ENCODE data around the gene ZNF334.

The ZNF334 gene

DNA sequence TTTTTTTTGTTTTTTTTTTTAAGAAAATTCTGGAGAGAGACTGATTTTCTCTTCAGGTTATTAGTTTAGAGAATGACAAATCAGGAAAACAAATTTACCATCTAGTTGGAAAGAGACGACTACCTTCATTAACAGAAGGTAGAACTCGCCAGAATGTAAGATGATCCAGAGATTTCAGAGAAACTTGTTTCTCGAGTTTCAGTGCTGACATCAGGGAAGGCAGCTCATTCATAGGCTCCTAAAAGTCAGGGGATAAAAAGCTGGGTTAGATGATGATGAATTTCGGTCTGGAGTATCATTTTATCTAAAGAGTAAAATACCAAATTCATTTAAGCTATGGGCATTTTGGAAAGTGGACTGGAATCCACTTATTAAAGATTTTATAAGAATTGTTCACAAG lies 27.9 kb downstream of the ZNF334 start:
- DNase-seq (ENCODE audit: low read depth), result no peak

DNA sequence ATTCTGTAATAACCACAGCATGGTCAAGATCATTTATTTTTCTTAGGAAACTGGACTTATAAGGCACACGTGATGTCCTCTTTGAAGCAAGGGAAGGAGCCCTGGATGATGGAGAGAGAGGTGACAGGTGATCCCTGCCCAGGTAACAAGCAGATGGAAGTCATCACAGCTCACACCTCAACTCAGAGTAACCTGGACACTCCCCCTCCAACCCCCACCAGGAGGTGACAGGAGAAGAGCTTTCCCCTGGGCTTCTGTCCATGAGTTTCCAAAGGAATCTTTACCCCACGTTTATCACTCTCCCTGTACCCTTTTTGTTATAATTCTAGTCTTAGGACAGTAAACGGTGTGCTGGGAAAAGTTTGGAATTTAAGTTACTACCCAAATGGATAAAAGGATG lies 28.4 kb downstream of the ZNF334 start:
- DNase-seq (ENCODE audit: low read depth), result no peak

- DNase-seq (ENCODE audit: low read depth), result no peak
These were observed 29.5 kb downstream of the ZNF334 start for GRCh38 chr20:46483879-46484278.

- DNase-seq (ENCODE audit: low read depth), result no peak
These were observed 30.5 kb downstream of the ZNF334 start for GRCh38 chr20:46482864-46483263.

DNA sequence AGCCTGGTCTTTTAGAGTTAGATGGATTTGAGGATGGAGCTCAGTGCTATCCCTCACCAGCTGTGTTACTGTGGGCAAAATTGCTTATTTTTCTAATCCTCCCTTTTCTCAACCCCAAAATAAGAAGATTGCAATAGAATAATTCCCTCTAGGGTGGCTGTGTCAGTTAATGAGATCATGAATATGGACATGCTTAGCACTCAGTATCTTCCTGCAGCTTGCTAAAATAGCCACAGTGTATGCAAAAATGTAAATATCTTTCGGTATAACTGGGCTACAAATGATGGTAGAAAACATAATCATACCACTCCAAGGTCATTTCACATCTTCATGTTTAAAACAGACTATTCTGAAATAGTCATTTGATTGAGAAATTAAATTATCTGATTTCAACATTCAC lies 35.7 kb downstream of the ZNF334 start:
- DNase-seq (ENCODE audit: low read depth), result no peak

GRCh38 chr20:46477225-46477624 lies 36.1 kb downstream of the ZNF334 start:
- DNase-seq (ENCODE audit: low read depth), result no peak

DNA sequence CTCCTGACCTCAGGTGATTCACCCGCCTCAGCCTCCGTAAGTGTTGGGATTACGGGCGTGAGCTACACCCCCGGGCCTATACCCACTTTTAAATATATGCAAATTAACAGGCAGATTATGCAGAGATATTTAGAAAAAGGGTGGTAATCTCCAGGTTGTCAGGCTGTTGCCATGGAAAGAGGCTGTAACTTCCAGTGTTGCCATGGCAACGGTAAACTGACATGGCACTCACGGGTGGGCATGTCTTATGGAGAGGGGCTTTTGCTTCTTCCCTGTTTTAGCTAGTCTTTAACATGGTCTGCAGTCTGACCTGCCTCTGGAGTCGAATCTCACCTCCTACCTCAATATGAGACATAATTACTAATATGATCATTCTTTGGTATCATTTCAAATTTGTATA lies 44.9 kb downstream of the ZNF334 start:
- no peak for DNase-seq (ENCODE audit: low read depth)

- no peak for DNase-seq (ENCODE audit: low read depth)
These were observed 48.9 kb downstream of the ZNF334 start for GRCh38 chr20:46464451-46464850.

- no peak for DNase-seq (ENCODE audit: low read depth)
These were observed 49.5 kb downstream of the ZNF334 start for GRCh38 chr20:46463852-46464251.

GRCh38 chr20:46461808-46462207 lies 51.6 kb downstream of the ZNF334 start:
- DNase-seq (ENCODE audit: low read depth), result no peak

DNA sequence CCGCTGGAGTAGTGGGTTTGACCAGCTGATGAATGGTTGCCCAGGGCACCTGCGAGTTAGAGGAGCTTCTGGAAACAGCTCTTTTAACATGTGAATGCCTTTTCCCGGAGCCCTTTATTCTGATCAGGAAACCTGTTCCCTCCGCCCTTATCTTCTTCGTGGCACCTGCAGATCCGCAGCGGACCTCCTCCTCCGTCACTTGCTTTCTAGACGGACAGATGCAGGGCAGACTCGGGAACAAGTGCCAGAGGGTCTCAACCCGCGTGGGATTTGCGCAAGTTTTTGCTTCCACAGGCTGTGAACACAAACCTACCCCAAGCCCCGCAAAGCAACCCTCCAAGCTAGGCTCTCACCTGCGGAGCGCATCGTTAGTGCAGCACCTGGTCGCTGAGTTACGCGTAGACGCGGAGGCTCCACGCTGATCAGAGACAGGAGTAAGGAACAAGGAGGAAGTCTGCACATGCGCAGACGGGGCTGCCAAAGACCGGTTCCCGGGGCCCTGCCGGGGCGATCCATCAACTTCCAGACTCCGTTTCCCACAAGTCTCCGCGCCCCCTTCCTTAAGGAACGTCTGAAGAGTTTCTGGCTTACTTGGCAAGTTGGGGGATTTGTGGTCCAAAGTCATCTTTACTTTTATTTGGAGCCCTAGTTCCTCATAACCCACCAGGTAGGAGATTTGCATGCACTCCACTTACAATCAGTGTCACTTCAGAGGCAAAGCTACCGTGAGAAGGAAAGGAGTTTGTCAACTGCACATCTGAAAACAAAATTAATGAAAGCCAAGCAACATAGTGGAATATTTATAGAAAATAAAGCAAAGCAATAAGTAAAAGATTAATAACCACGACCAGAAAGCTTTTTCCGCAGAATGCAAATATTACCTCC lies 54.3 kb downstream of the ZNF334 start:
- no peak for DNase-seq (ENCODE audit: low read depth)

- no peak for DNase-seq (ENCODE audit: low read depth)
These were observed 56.9 kb downstream of the ZNF334 start for GRCh38 chr20:46456255-46457028.

GRCh38 chr20:46455729-46456128 lies 57.6 kb downstream of the ZNF334 start:
- DNase-seq (ENCODE audit: low read depth), result no peak

Measured in HS-5 (cell line).